Endothelial cell of umbilical vein (primary cell): ENCODE measurements around the gene SIGLEC15. TPM values are rescaled to one million over a fixed set of nuclear protein-coding genes. Genes with fewer than 3 reads are reported as not detected.

ENCODE experiments used
- BruUV-seq: library from RNA; stranded (reverse); fragments of 400-500 nt; replicated peaks from 2 replicates; lab custom pipeline; 2021; lab: Mats Ljungman, UMichigan
- CTCF ChIA-PET: fragments of 300-600, 350-600 bp; sonication (Branson Sonifier 250); formaldehyde crosslinking; loops from one replicate; lab custom pipeline; 2021; ENCODE audit warnings: antibody characterized with exemption, inconsistent platforms; lab: Charles Lee
- POLR2A ChIA-PET: fragments of 300-600, 350-600 bp; sonication (Branson Sonifier 250); formaldehyde crosslinking; loops from one replicate; lab custom pipeline; 2021; ENCODE audit warnings: antibody characterized with exemption, inconsistent platforms; lab: Charles Lee
- DNase-seq: peaks from one replicate; pipeline ENCODE4 v3.0.0-alpha.2; 2011; ENCODE audit warnings: low read depth, low spot score
- FAIRE-seq: peaks from 2 replicates; lab custom pipeline; 2011; peaks lifted over from hg19 to GRCh38; lab: Jason Lieb, UNC
- H2AFZ ChIP-seq: 2 replicates; pipeline ENCODE4 v1.6.0; 2012; ENCODE audit warnings: low read depth, low read length, control low read depth, inconsistent platforms
- H3K27ac ChIP-seq: 2 replicates; pipeline ENCODE4 v1.5.1; 2011; ENCODE audit warnings: low read depth, mild to moderate bottlenecking, control low read depth, low read length, moderate library complexity; ENCODE audit not compliant: insufficient read depth
- H3K27me3 ChIP-seq, 2 experiments: 2 replicates each; pipeline versions ENCODE4 v1.6.0 to v1.6.1; 2011; ENCODE audit warnings: low read length in 2 of 2, mixed read lengths in 1 of 2; ENCODE audit not compliant: control insufficient read depth in 2 of 2, insufficient read depth in 2 of 2
- H3K36me3 ChIP-seq, 2 experiments: 2 replicates in 1 of 2; 3 replicates in 1 of 2; pipeline ENCODE4 v1.5.1; 2011; ENCODE audit warnings: low read length in 2 of 2, mild to moderate bottlenecking in 1 of 2, moderate library complexity in 1 of 2; ENCODE audit not compliant: control insufficient read depth in 2 of 2, insufficient read depth in 2 of 2; ENCODE audit errors: extremely low read depth in 1 of 2
- H3K4me1 ChIP-seq: 3 replicates; pipeline ENCODE4 v1.5.1; 2011; ENCODE audit warnings: mild to moderate bottlenecking, low read length; ENCODE audit not compliant: control insufficient read depth, insufficient read depth; ENCODE audit errors: extremely low read depth
- H3K4me2 ChIP-seq: 2 replicates; pipeline ENCODE4 v1.6.1; 2011; ENCODE audit warnings: low read length, control low read depth, mixed read lengths; ENCODE audit not compliant: insufficient read depth
- H3K4me3 ChIP-seq, 3 experiments: fragments of 200-600 bp in 1 of 3; sonication (generic), shearing (Covaris generic) in 1 of 3; replicated peaks in 1 of 3; 2 replicates each; pipeline ENCODE4 v1.5.1; 2011 to 2016; ENCODE audit warnings: control low read depth in 3 of 3, low read length in 3 of 3, mild to moderate bottlenecking in 2 of 3, inconsistent platforms in 1 of 3, low read depth in 1 of 3, moderate library complexity in 1 of 3; ENCODE audit not compliant: insufficient read depth in 1 of 3
- H3K79me2 ChIP-seq: 2 replicates; pipeline ENCODE4 v1.6.0; 2012; ENCODE audit warnings: low read length, inconsistent platforms; ENCODE audit not compliant: control insufficient read depth, insufficient read depth
- H3K9ac ChIP-seq: replicated peaks from 2 replicates; pipeline ENCODE3; 2011; ENCODE audit warnings: low read length, control low read depth; ENCODE audit not compliant: insufficient read depth; ENCODE audit errors: extremely low read depth
- H3K9me1 ChIP-seq: replicated peaks from 3 replicates; pipeline ENCODE4 v1.6.0; 2011; ENCODE audit warnings: mild to moderate bottlenecking, low read length; ENCODE audit not compliant: control insufficient read depth, insufficient read depth; ENCODE audit errors: extremely low read depth
- H3K9me3 ChIP-seq: replicated peaks from 2 replicates; pipeline ENCODE4 v1.5.1; 2012; ENCODE audit warnings: low read length, inconsistent platforms; ENCODE audit not compliant: control insufficient read depth, insufficient read depth
- H4K20me1 ChIP-seq: replicated peaks from 2 replicates; pipeline ENCODE3; 2011; ENCODE audit warnings: mild to moderate bottlenecking, low read length; ENCODE audit not compliant: control insufficient read depth, insufficient read depth; ENCODE audit errors: extremely low read depth
- EZH2 ChIP-seq: IDR thresholded peaks from 2 replicates; pipeline ENCODE4 v1.6.1; 2012; ENCODE audit warnings: borderline replicate concordance, low read depth, mild to moderate bottlenecking, moderate library complexity, low read length, inconsistent platforms; ENCODE audit not compliant: severe bottlenecking
- JUN ChIP-seq: IDR thresholded peaks from 2 replicates; pipeline ENCODE4 v1.6.1; 2011; ENCODE audit warnings: borderline replicate concordance, low read depth; ENCODE audit not compliant: insufficient read length, insufficient read depth
- POLR2AphosphoS5 ChIP-seq: IDR thresholded peaks from 2 replicates; pipeline ENCODE4 v1.6.1; 2012; ENCODE audit warnings: low read depth, mild to moderate bottlenecking, control low read depth, low read length, moderate library complexity; ENCODE audit not compliant: insufficient read depth
- dilution Hi-C: fragments of 300-500 bp; cut with MboI; formaldehyde crosslinking; loops from one replicate; pipeline ENCODE4 v1.15.0; 2019; ENCODE audit warnings: low sequenced_read_pairs; ENCODE audit not compliant: extremely low pct_ligation_motif_present
- intact Hi-C: fragments of 100-400 bp; cut with micrococcal nuclease; formaldehyde crosslinking; loops from one replicate; pipeline ENCODE4 v1.10.0; 2022
- polyA plus RNA-seq, 4 experiments: library from polyadenylated mRNA; depleted of rRNA in 3 of 4; stranded (reverse) in 3 of 4; unstranded in 1 of 4; fragments of >200 nt; gene quantifications; 2 replicates each; pipeline versions ENCODE4 v1.2.1 to v1.2.3, GENCODE V29; 2011 to 2012; ENCODE audit warnings: missing spikeins in 1 of 4
- total RNA-seq: library from RNA; stranded (reverse); gene quantifications from 2 replicates; pipeline ENCODE4 v1.2.3, GENCODE V29; 2021
- TF ChIP-seq, protein P1 (sequence below): IDR thresholded peaks from 2 replicates; pipeline ENCODE4 v1.6.1; 2011; ENCODE audit not compliant: insufficient read depth, insufficient read length
- TF ChIP-seq, protein P2 (sequence below), 2 donors: IDR thresholded peaks; 1 replicate in 1 of 2; 2 replicates in 1 of 2; pipeline ENCODE4 v1.5.1; 2011; ENCODE audit warnings: low read length in 2 of 2, mild to moderate bottlenecking in 2 of 2, moderate library complexity in 2 of 2, control low read depth in 1 of 2, inconsistent platforms in 1 of 2, low read depth in 1 of 2; ENCODE audit not compliant: insufficient read depth in 1 of 2; ENCODE audit errors: extremely low read depth in 1 of 2

The SIGLEC15 gene
- total and polyA plus RNA-seq, 2 donors (not counting 3 experiments of a cell fraction or from before 2014, with no cell fraction given): not detected

DNA sequence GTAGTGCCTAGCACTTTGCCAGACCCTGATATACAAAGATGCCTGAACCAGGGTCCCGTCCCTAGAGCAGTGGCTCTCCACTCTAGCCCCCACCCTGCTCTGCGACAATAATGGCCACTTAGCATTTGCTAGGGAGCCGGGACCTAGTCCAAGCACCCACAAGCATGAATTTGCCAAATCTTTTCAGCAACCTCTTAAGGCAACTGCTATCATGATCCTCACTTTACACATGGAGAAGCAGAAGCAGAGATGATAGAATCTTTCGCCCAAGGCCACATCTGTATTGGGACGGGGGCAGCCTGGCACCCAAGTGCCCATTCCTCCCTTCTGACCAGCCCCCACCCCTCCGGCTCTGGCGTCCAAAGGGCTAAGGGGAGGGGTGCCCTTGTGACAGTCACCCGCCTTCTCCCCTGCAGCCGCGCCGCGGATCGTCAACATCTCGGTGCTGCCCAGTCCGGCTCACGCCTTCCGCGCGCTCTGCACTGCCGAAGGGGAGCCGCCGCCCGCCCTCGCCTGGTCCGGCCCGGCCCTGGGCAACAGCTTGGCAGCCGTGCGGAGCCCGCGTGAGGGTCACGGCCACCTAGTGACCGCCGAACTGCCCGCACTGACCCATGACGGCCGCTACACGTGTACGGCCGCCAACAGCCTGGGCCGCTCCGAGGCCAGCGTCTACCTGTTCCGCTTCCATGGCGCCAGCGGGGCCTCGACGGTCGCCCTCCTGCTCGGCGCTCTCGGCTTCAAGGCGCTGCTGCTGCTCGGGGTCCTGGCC, 13.0 kb downstream of the SIGLEC15 start:
- Histone ChIP-seq H3K4me1 (peaks cover 4% of the 10 kb centered on the region), H3K9me1 (no peaks in the 10 kb centered on the region), H3K9me3 (no peaks in the 10 kb centered on the region), H2AFZ (peak overlapping the region; percentile 39), H3K27ac (no peak overlapping the region), H3K79me2 (no peaks in the 10 kb centered on the region), H3K36me3 (no peaks in the 10 kb centered on the region), H3K4me3 (no peak overlapping the region), H3K9ac (no peak overlapping the region), H4K20me1 (no peaks in the 10 kb centered on the region), H3K4me2 (no peak overlapping the region), H3K27me3 (peaks cover 27 to 48% of the 10 kb centered on the region in 2 experiments)
- POLR2A ChIA-PET: no interaction called here
- BruUV-seq: no TSS peak
- CTCF ChIA-PET: interaction anchor here (0.5 to 8.1 kb wide), 9 partner anchors 10 to 235 kb away, joined by 3 to 307 read pairs (median 15); partner anchors contain the start of gene SLC14A1
- DNase-seq: no peak
- dilution Hi-C loops: no loop called here
- TF ChIP-seq, protein P1, sequence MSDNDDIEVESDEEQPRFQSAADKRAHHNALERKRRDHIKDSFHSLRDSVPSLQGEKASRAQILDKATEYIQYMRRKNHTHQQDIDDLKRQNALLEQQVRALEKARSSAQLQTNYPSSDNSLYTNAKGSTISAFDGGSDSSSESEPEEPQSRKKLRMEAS: no peak
- TF ChIP-seq JUN (no peak), EZH2 (peak; percentile 81), POLR2AphosphoS5 (no peak)
- TF ChIP-seq, protein P2, sequence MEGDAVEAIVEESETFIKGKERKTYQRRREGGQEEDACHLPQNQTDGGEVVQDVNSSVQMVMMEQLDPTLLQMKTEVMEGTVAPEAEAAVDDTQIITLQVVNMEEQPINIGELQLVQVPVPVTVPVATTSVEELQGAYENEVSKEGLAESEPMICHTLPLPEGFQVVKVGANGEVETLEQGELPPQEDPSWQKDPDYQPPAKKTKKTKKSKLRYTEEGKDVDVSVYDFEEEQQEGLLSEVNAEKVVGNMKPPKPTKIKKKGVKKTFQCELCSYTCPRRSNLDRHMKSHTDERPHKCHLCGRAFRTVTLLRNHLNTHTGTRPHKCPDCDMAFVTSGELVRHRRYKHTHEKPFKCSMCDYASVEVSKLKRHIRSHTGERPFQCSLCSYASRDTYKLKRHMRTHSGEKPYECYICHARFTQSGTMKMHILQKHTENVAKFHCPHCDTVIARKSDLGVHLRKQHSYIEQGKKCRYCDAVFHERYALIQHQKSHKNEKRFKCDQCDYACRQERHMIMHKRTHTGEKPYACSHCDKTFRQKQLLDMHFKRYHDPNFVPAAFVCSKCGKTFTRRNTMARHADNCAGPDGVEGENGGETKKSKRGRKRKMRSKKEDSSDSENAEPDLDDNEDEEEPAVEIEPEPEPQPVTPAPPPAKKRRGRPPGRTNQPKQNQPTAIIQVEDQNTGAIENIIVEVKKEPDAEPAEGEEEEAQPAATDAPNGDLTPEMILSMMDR (IDR thresholded peaks at IDR 0.05; ENCODE audit: extremely low read depth in 1 of 2, insufficient read depth in 1 of 2, low read depth in 1 of 2, low read length in 2 of 2): no peak
- peak; percentile 28 for FAIRE-seq
- intact Hi-C loops: loop anchor here (1.0 to 2.0 kb wide), 7 partner anchors 42 to 235 kb away; no protein-coding TSS in a partner anchor
